ENCODE results near the gene CS.
"Not testable (repeated sequence)": the region's sequence is repeated elsewhere in the genome, so short reads cannot be mapped to it uniquely, and the experiment has no call there.

CS gene

DNA sequence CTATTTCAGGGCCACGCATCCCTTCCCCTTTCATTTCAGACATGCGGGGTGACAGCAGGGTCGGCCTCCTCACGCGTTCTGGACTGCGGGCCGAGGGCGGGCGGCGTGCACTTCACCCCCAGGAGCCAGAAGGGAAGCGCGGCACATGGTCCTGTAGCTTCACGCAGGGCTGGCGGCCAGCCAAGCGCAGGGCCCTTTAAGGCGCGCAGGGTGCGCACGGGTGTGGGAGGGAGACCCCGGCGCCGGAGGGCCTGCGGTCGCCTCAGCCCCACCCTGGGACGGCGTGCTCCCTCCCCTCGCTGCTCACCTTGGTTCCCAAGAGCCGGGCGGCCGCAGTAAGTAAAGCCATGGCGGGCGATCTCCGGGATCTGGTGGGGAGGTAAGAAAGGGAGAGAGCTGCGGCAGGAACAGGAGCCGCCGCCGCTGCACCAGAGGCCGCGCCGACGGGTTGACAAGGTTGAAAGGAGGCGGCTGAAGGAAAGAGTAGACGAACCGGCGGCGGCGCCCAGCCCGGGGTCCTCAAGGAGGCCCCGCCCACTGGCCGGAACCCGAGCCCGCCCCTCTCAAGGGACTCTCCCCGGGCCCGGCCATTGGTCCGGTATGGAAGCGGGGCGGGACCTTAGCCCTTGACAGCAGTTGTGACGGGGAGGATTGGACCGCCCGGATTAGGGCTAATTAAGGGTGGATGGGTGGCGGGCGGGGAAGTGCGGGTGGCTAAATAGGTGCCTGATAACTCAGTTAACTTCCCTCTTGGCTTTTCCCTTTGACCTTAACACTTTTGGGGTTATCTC lies at the start of gene CS:
Gene CS (minus strand): TSS at position 478 of the 791 bp plus-strand sequence. CDS start 129 bp downstream, at position 349.
- peak; percentile 99 for DNase-seq

DNA sequence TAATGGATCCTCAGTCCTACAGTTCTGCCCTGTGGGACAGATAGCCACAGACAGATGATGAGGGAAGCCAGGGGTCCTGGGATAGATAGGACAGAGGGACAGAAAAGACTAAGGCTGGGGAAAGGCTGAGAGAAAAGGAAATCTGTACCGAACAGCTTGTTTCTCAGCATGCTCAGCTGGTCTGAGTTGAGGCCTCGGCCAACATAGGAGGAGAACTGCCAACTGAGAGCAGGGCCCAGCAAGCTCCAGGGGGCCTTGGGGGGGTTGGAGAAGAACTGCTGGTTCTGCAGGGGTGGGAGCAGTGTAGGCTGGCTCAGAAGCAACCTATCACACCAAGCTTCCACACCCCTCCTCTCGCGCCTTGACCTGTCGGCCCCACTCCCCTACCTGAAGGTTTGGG lies 48.6 kb upstream of the CS start:
- no peak for DNase-seq

GRCh38 chr12:56347255-56347654 lies 47.1 kb upstream of the CS start:
- not testable (repeated sequence) for DNase-seq

GRCh38 chr12:56346675-56347074 lies 46.5 kb upstream of the CS start:
- DNase-seq: no peak

GRCh38 chr12:56342290-56342689 lies 42.2 kb upstream of the CS start:
- not testable (repeated sequence) for DNase-seq

GRCh38 chr12:56341616-56342015 lies 41.5 kb upstream of the CS start:
- no peak for DNase-seq

DNA sequence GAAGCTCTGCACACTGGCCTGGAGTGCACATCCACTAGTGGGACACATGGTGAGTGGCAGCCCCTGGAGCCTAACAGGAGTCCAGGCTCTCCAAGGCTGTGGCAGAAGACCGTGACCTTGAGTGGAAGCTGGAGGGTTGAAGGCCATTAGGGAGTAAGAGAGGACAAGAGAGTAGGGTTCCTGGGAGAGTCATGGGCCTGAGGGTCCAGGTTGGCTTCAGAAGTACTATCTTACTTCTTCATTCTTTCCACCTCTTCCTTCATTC lies 39.0 kb upstream of the CS start:
- DNase-seq: no peak

- DNase-seq: no peak
Observed at GRCh38 chr12:56338308-56339157, 38.4 kb upstream of the CS start, which contains the start of gene IL23A. TSS of gene IL23A (plus strand) at chr12:56338884. CDS start at chr12:56339045, 161 bp downstream.

DNA sequence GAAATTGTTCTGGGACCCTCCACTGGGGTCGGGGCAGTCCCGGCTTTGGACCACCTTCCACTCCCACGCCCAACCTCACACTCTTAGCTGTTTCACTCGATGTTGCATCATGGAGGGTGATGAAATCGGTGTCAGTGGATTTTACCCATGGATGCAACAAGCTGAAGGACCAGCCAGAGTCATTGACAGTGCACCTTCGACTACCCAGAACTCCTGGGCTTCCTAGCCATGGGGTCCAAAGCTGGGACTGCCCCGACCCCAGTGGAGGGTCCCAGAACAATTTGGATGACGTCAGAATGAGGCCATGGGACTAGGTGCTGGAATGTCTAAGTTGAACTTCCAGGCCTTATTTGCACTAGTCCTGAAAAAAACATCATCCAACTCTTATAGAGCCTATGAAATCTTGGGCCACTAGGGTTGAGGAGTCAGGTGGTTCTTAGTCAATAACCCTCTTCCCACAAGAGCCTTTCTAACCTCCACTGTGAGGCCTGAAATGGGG lies 37.7 kb upstream of the CS start:
- DNase-seq: peak; percentile 29

- DNase-seq: peak; percentile 68
Observed at GRCh38 chr12:56336361-56337167, 36.4 kb upstream of the CS start.

DNA sequence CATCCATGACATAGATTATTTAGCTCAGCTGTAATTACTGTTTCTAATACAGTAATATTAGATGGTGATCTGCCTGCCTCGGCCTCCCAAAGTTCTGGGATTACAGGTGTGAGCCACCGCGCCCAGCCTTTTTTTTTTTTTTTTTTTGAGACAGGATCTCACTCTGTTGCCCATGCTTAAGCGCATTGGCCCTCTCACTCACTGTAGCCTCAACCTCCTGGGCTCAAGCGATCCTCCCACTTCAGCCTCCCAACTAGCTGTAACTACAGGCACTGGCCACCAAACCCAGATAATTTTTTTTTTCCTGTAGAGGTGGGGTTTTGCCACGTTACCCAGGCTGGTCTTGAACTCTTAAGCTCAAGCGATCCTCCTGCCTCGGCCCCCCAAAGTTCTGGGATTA lies 35.4 kb upstream of the CS start:
- not testable (repeated sequence) for DNase-seq

GRCh38 chr12:56334490-56334793 lies 34.3 kb upstream of the CS start:
- no peak for DNase-seq

DNA sequence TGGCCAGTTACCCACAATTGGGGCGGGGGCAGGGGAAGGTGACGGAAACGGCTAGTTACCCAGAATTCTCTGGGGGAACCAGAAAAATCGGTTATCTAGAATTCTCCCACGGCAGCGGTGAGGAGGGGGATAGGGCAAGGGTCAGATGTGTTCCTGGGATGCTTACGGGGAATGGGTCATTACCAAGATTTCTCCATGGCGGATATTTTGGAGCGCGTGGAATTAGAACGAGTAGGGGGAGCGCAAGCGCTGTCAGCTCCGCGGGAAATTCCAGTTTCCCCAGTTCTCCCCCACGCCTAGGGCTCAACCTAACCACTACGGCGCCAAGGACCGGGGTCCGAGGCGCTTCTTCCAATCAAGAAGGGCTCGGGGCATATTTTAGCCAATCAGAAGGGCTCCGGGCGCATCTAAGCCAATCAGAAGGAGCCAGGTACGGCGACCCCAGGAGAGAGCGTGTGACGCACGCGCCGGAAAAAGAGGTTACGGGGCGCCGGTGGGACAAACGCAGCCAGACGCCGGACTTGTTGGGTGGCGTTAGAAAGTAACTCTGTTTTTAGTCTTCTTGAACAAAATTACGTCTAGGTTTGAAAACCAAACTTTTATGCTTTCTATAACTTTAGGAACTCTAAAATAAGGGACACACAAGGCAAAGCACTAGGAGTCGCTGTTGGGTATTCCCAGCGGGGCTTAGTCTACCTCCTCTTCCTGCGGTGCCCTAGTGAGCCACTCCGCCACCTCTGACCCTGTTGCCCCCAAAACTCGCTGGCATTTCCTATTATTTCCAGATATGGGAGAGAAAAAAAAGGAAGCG lies 33.8 kb upstream of the CS start, which contains the start of gene PAN2:
Gene PAN2 (minus strand): TSS at position 322 of the 811 bp plus-strand sequence. CDS start 906 bp downstream, outside the sequence.
- DNase-seq: peak; percentile 98

DNA sequence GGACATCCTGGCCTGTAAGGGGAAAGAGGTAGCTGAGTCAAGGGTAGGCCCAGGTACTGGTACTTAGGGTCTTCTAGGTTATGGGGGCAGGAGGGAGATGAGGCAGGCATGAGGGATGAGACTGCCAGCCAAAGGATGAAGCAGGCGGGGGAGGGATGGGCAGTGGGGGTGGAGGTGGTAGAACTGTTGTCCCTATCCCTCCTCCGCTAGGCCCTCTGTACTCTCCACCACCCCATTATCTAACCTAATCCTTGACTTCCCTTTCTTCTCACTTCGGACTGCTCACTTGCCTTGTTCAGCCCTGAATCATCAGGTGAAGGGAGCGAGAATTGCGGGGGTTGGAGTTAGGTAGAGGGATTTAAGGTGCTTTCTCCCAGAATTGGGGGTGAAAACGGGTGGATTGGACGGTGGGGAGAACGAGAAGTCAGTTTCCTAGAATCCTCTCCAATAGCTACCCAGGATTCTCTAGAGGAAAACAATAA lies 33.1 kb upstream of the CS start:
- DNase-seq: no peak

- no peak for DNase-seq
Observed at GRCh38 chr12:56332512-56333196, 32.5 kb upstream of the CS start.

DNA sequence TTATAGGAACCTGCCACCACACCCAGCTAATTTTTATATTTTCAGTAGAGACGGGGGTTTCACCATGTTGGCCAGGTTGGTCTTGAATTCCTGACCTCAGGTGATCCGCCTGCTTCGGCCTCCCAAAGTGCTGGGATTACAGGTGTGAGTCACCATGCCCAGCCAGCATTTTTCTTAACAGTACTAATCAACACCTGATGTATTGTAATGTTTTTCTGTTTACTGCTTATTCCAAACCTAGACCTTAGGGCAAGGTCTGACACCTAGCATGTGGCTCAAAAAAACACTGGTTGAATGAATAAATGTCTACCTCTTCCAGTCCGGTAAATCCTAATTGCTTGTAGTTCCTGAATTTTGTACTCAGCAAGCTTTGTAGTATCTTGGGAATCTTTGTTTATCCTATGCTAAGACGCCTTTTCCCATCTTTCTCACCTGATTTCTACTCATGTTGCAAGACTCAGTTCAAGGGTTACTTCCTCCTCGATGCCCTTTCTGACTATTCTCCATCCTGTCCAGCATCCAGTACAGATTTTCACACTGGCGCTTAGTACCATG lies 30.9 kb upstream of the CS start:
- DNase-seq: no peak

DNA sequence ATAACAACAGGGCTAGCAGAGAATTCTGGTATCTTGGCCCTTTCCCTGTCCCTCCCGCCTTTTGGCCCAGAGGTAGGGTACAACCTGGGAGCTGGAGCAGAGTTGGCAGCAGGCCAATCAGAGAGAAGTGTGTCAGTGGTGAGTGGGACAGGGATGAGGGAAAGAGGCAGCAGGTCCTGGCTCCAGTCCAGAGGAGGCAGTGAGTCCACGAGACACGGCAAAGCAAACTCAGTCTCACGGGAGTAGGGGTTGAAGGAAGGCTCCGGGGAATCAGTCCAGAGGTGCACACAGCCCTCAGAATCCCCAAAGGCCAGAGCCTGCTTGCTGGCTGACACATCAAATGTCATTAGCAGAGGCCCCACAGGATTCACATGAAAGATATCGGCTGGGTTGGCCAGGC lies 26.4 kb upstream of the CS start:
- DNase-seq: no peak

DNA sequence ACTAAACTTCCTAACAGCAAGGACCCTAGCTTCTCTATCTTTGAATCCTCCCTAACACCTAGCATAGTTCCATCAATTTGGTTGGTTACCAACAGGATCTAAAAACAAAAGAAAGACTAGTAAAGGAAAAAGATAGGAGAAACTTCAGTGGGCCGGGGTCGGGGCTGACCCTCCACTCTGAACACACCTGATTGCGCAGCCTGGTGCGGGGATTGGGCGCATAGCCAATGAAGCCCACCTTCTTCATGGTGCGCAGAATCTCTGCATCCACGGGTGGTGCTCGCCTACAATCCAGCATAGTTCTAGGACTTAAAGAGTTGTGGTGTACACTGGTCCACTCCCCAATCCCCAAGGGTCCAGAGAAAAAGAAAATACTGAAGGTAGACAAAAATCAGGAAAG lies 26.0 kb upstream of the CS start:
- DNase-seq: no peak

DNA sequence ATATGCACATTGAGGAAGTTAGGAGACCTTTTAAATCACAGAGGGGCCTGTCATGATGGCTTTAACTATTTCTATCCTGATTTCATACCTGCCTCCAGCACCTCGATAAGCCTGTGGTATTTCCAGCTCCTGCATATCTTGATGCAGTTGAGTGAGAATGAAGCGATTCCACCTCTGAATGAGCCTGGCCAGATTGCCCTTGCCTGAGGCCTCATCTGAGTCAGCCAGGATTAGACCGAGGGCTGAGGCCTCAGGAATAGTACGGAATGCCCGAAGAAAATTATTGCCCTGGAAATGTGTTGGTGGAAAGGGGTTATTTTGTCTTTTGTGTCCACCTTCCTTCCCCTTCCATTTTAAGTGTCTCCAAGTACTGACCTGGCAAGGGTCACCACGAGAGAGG lies 24.1 kb upstream of the CS start:
- DNase-seq: no peak

DNA sequence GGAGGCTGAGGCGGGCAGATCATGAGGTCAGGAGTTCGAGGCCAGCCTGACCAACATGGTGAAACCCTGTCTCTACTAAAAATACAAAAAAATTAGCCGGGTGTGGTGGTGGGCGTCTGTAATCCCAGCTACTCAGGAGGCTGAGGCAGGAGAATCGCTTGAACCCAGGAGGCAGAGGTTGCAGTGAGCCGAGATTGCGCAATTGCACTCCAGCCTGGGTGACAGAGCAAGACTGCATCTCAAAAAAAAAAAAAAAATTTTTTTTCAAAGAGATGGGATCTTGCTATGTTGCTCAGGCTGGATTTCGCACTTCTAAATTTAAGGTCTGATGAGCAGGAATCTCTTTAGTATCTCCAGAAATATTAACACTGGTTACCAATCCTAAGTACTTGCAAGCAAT lies 21.5 kb upstream of the CS start:
- DNase-seq: not testable (repeated sequence)

- DNase-seq: peak; percentile 16
Observed at GRCh38 chr12:56321027-56321426, 20.9 kb upstream of the CS start.
